ENCODE results near the gene SHKBP1. TPM values are rescaled to one million over a fixed set of nuclear protein-coding genes. Genes with fewer than 3 reads are reported as not detected.

SHKBP1 gene, protein sequence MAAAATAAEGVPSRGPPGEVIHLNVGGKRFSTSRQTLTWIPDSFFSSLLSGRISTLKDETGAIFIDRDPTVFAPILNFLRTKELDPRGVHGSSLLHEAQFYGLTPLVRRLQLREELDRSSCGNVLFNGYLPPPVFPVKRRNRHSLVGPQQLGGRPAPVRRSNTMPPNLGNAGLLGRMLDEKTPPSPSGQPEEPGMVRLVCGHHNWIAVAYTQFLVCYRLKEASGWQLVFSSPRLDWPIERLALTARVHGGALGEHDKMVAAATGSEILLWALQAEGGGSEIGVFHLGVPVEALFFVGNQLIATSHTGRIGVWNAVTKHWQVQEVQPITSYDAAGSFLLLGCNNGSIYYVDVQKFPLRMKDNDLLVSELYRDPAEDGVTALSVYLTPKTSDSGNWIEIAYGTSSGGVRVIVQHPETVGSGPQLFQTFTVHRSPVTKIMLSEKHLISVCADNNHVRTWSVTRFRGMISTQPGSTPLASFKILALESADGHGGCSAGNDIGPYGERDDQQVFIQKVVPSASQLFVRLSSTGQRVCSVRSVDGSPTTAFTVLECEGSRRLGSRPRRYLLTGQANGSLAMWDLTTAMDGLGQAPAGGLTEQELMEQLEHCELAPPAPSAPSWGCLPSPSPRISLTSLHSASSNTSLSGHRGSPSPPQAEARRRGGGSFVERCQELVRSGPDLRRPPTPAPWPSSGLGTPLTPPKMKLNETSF
- 102 to 155 TPM (median 145 TPM) in 5 replicates for total RNA-seq (2022; extraction: Qiagen RNA extraction)

DNA sequence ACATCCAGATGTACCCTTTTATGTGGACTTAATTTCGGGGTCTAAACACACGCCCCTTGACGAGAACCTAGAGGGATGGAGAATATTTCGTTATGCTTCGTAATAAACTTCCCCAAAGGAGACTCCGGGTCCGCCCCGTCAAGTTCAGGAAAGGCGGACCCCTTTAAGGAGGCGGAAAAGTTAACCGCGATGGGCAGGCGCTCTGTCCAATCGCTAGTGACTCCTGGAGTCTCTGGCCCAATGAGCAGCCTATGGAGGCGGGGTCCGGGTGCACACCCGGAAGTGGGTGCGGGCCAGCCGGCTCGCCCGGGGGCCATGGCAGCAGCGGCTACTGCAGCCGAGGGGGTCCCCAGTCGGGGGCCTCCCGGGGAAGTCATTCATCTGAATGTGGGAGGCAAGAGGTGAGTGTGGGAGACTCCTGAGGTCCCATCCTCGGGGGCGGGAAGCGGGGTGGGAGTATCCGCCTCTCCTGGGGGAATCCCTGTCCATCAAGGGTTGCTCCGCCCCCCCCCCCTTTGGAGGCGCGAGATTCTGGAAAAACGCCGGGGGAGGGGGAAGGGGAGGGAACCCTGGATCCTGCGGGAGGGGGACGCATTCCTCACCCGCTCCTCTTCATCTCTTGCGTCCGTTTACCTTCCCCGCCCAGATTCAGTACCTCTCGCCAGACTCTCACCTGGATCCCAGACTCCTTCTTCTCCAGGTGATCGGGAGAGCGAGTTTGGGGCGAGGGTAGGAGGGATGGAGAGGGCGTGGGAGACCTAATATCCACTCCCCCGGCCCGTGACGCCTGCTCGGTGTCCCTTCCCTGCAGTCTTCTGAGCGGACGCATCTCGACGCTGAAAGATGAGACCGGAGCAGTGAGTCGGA is at the start of gene SHKBP1:
Gene SHKBP1, plus strand, starts transcription at position 289 of the 867 bp plus-strand sequence. Its CDS starts 27 bp downstream, at position 316.

DNA sequence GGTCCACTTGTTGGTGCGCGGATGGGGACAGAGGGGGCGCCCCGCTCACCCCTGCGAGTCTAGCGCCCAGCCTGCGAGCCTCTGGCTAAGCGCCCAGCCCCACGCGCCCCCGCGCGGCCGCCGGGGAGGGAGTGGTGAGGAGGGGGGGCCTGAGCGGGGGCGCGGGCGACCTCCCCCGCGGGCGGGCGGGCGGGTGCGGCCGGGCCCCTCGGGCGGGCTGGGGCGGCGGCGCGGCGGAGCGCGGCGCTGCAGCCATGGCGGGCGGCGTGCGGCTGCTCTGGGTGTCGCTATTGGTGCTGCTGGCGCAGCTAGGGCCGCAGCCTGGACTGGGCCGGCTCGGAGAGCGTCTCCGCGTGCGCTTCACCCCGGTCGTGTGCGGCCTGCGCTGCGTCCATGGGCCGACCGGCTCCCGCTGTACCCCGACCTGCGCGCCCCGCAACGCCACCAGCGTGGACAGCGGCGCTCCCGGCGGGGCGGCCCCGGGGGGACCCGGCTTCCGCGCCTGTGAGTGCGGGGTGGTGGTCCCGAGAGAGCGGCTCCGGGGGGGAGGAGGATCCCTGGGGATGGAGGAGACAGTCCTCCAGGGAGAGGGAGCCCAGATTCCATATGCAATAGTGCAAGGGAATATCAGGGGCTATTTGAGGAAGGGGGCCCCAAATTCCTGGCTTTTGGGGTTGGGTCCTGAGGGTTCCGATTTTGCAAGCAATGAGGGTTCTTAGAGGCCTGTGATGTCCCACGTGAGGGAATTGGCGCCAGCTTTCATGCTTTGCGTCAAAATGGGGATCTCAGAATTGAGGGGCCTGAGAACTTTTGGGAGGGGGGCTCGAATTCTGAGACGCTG is 24.7 kb downstream of the SHKBP1 start, which contains the start of gene LTBP4:
Gene LTBP4, plus strand, starts transcription at position 236 of the 841 bp plus-strand sequence. Its CDS starts 19 bp downstream, at position 255.

Other genes starting within 250 kb of the SHKBP1 start
- gene C19orf47, start 228.5 kb upstream of the SHKBP1 start, total RNA-seq (2022; extraction: Qiagen RNA extraction), result 24.8 to 33.9 TPM (median 32.3 TPM) in 5 replicates
- gene PLD3, start 228.2 kb upstream of the SHKBP1 start, total RNA-seq (2022; extraction: Qiagen RNA extraction), result 262 to 280 TPM (median 268 TPM) in 5 replicates
- 0.17 to 0.29 TPM (median 0.27 TPM) in 5 replicates for gene HIPK4, start 186.7 kb upstream of the SHKBP1 start, total RNA-seq (2022; extraction: Qiagen RNA extraction)
- gene PRX, start 163.5 kb upstream of the SHKBP1 start, total RNA-seq (2022; extraction: Qiagen RNA extraction), result 1.2 to 1.9 TPM (median 1.4 TPM) in 5 replicates
- 23.5 to 43.8 TPM (median 32.1 TPM) in 5 replicates for gene SERTAD1, start 150.9 kb upstream of the SHKBP1 start, total RNA-seq (2022; extraction: Qiagen RNA extraction)
- gene SERTAD3, start 132.5 kb upstream of the SHKBP1 start, total RNA-seq (2022; extraction: Qiagen RNA extraction), result 39.0 to 48.0 TPM (median 43.7 TPM) in 5 replicates
- gene BLVRB, start 111.1 kb upstream of the SHKBP1 start, total RNA-seq (2022; extraction: Qiagen RNA extraction), result 238 to 368 TPM (median 325 TPM) in 5 replicates
- 0.67 to 1.1 TPM (median 0.69 TPM) in 5 replicates for gene SPTBN4, start 109.9 kb upstream of the SHKBP1 start, total RNA-seq (2022; extraction: Qiagen RNA extraction)
- gene LTBP4, start 24.5 kb downstream of the SHKBP1 start, total RNA-seq (2022; extraction: Qiagen RNA extraction), result 42.1 to 73.1 TPM (median 63.4 TPM) in 5 replicates
- 48.5 to 75.7 TPM (median 69.8 TPM) in 5 replicates for gene NUMBL, start 113.8 kb downstream of the SHKBP1 start, total RNA-seq (2022; extraction: Qiagen RNA extraction)
- 65.4 to 82.0 TPM (median 78.4 TPM) in 5 replicates for gene COQ8B, start 140.0 kb downstream of the SHKBP1 start, total RNA-seq (2022; extraction: Qiagen RNA extraction)
- 18.0 to 22.5 TPM (median 20.6 TPM) in 5 replicates for gene ITPKC, start 140.2 kb downstream of the SHKBP1 start, total RNA-seq (2022; extraction: Qiagen RNA extraction)
- 15.0 to 18.8 TPM (median 18.3 TPM) in 5 replicates for gene ACTMAP, start 173.6 kb downstream of the SHKBP1 start, total RNA-seq (2022; extraction: Qiagen RNA extraction)
- 155 to 192 TPM (median 160 TPM) in 5 replicates for gene SNRPA, start 174.3 kb downstream of the SHKBP1 start, total RNA-seq (2022; extraction: Qiagen RNA extraction)
- gene MIA, start 198.6 kb downstream of the SHKBP1 start, total RNA-seq (2022; extraction: Qiagen RNA extraction), result 0.57 TPM in 1 of 5 replicates, not detected in the others
- 14.5 to 21.3 TPM (median 20.2 TPM) in 5 replicates for gene RAB4B, start 201.4 kb downstream of the SHKBP1 start, total RNA-seq (2022; extraction: Qiagen RNA extraction)
- gene EGLN2, start 222.3 kb downstream of the SHKBP1 start, total RNA-seq (2022; extraction: Qiagen RNA extraction), result 66.7 to 94.6 TPM (median 91.9 TPM) in 5 replicates

All from A549 treated with CORT108297 at 1 μM for 4 hours (cell line).